ENCODE measurements around the gene WNK2.

WNK2 gene

DNA sequence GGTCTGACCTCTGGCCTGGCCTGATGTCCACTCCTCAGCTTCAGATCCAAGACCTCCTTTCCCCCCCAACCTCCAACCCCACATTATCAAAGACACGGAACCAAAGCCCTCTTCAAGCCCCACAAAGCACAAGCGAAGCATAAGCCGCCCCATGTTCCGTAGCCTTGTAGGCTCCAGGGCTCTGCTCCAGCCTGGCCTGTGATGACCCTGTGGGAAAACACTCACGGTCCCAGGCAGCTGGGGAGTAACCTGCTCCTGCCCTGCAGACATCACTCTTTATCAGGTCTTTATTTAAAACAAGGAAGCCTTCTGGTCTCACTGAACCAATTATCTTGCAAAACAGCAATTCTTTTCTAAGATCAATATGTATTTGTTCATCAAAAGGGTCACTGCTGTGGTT, 15.4 kb upstream of the WNK2 start:
- DNase-seq (ENCODE audit: low read depth), result no peak
- TF ChIP-seq, protein P1, sequence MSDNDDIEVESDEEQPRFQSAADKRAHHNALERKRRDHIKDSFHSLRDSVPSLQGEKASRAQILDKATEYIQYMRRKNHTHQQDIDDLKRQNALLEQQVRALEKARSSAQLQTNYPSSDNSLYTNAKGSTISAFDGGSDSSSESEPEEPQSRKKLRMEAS (IDR thresholded peaks at IDR 0.05; ENCODE audit: low read depth, low read length), result no peak
- TF ChIP-seq, protein P2, sequence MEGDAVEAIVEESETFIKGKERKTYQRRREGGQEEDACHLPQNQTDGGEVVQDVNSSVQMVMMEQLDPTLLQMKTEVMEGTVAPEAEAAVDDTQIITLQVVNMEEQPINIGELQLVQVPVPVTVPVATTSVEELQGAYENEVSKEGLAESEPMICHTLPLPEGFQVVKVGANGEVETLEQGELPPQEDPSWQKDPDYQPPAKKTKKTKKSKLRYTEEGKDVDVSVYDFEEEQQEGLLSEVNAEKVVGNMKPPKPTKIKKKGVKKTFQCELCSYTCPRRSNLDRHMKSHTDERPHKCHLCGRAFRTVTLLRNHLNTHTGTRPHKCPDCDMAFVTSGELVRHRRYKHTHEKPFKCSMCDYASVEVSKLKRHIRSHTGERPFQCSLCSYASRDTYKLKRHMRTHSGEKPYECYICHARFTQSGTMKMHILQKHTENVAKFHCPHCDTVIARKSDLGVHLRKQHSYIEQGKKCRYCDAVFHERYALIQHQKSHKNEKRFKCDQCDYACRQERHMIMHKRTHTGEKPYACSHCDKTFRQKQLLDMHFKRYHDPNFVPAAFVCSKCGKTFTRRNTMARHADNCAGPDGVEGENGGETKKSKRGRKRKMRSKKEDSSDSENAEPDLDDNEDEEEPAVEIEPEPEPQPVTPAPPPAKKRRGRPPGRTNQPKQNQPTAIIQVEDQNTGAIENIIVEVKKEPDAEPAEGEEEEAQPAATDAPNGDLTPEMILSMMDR (IDR thresholded peaks at IDR 0.05; ENCODE audit: low read depth, low read length), result no peak
- no peak for TF ChIP-seq POLR2A (IDR thresholded peaks at IDR 0.05; ENCODE audit: extremely low read depth, insufficient read length)
- TF ChIP-seq MYC (IDR thresholded peaks at IDR 0.05; ENCODE audit: low read depth, low read length), result no peak
- no peak overlapping the region for H3K4me3 ChIP-seq (ENCODE audit: low read depth, low read length)

DNA sequence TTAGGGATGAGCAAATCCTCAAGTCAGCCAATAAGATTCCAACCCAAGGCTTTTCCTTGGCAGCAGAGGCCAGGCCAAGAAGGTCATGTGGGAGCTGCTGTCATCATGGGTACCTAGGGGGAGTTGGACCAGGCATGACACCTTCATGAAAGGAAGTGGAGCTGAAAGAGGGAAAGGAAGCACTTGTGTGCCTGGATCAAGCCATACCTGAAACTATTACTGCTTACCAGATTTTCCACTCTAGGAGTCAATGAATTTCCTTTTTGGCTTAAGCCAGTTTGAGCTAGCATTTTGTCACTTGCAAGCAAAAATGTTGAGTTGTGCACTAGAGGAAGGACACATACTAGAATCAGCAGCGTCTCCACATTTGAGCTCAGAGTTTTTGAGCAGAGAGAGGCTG, 14.5 kb upstream of the WNK2 start:
- no peak overlapping the region for H3K4me3 ChIP-seq (ENCODE audit: low read depth, low read length)
- DNase-seq (ENCODE audit: low read depth), result no peak
- TF ChIP-seq, protein P1 (IDR thresholded peaks at IDR 0.05; ENCODE audit: low read depth, low read length), result no peak
- TF ChIP-seq, protein P2 (IDR thresholded peaks at IDR 0.05; ENCODE audit: low read depth, low read length), result no peak
- TF ChIP-seq MYC (IDR thresholded peaks at IDR 0.05; ENCODE audit: low read depth, low read length), result no peak

DNA sequence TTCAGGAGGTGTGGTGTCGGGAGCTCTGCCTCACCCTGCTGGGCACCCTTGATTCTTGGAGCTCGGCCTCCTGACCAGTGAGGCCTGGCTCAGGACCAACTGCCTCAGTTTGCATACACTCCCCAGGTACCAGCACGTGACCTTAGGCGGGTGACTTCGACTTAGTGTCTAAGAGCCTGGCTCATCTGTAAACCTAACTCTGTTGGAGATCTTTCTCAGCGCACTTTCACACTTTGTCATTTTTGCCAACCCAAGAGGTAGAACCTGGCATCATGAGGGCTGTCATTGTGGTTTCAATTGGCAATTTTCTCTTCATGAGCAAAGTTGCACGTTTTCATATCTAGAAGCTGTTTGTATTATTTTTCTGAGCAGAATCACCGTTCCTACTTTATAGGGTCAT, 13.4 kb upstream of the WNK2 start:
- TF ChIP-seq, protein P1 (IDR thresholded peaks at IDR 0.05; ENCODE audit: low read depth, low read length), result no peak
- TF ChIP-seq MYC (IDR thresholded peaks at IDR 0.05; ENCODE audit: low read depth, low read length) (no peak), POLR2A (IDR thresholded peaks at IDR 0.05; ENCODE audit: extremely low read depth, insufficient read length) (no peak)
- TF ChIP-seq, protein P2 (IDR thresholded peaks at IDR 0.05; ENCODE audit: low read depth, low read length), result no peak
- H3K4me3 ChIP-seq (ENCODE audit: low read depth, low read length), result no peak overlapping the region
- DNase-seq (ENCODE audit: low read depth), result no peak

DNA sequence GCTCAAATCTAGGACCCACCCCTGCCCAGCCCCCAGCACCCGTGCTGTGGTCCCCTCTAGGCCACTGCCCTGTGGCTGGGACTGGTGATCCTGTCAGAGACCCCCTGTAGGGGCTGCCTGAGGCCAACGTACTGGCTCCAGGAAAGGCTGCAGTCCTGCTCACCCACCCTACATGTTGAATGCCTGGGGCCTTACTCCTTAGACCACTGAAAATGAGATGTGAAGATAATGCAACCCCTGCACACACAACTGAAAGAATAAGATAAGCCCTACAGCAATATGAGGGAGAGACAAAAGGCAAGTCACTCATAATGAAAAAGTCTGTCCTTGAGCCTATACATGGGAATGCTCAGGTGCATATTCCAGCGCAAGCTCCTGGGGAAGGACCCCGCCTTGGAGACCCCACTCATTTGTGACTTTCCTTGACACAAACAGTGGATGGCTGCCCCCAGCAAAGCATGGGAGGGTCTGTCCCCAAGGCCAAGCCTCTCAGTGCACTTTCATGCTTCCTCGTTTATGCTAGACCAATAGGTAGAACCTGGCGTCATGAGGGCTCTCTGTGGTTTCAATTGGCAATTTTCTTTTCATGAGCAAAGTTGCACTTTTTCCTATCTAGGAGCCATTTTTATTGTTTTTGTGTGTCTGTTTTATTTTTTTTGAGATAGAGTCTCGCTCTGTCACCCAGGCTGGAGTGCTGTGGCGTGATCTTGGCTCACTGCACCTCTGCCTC, 12.5 kb upstream of the WNK2 start:
- DNase-seq (ENCODE audit: low read depth), result no peak
- TF ChIP-seq MYC (IDR thresholded peaks at IDR 0.05; ENCODE audit: low read depth, low read length) (no peak), POLR2A (IDR thresholded peaks at IDR 0.05; ENCODE audit: extremely low read depth, insufficient read length) (no peak)
- TF ChIP-seq, protein P2 (IDR thresholded peaks at IDR 0.05; ENCODE audit: low read depth, low read length), result no peak
- TF ChIP-seq, protein P1 (IDR thresholded peaks at IDR 0.05; ENCODE audit: low read depth, low read length), result no peak

DNA sequence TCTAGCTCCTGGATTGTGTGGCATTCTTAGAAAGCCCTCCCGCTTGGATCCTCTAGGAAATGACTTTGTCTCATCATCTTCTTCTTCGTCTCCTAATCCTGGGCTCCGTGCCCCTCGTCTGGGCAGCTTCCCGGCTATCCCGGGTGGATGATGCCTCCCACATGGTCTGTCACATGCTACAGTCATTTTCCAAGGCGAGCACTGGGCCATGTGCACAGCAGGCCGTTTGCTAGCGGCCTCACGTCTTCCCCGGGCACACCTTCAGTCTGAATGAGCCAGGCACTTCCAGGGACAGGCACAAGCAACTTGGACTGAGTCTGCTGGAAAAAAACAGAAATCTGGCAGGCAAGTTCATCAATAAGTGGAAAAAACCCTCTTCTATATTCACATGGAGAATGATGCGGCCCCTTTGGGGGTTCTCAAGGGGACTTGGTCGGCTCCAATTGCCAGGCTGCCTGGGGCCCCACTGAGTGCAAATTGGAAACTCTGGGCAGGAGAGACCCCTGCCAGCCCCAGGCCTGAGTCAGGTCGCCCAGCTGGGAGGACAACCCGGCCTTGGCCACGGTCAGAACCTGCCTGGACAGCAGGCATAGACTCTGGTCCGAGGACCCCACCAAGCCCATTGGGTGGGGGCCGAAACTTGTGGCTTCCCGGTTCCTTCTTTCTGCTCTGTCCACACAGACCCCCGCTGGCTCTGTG, 11.1 kb upstream of the WNK2 start:
- TF ChIP-seq, protein P1 (IDR thresholded peaks at IDR 0.05; ENCODE audit: low read depth, low read length), result no peak
- no peak for TF ChIP-seq POLR2A (IDR thresholded peaks at IDR 0.05; ENCODE audit: extremely low read depth, insufficient read length)
- no peak for TF ChIP-seq MYC (IDR thresholded peaks at IDR 0.05; ENCODE audit: low read depth, low read length)
- TF ChIP-seq, protein P2 (IDR thresholded peaks at IDR 0.05; ENCODE audit: low read depth, low read length), result no peak
- no peak overlapping the region for H3K4me3 ChIP-seq (ENCODE audit: low read depth, low read length)

More for the DNA sequence above, 12.5 kb upstream of the WNK2 start:
- no peak overlapping the region for H3K4me3 ChIP-seq (ENCODE audit: low read depth, low read length)

More for the DNA sequence above, 11.1 kb upstream of the WNK2 start:
- no peak for DNase-seq (ENCODE audit: low read depth)
